ENCODE results near the gene LSG1.

Gene LSG1

DNA sequence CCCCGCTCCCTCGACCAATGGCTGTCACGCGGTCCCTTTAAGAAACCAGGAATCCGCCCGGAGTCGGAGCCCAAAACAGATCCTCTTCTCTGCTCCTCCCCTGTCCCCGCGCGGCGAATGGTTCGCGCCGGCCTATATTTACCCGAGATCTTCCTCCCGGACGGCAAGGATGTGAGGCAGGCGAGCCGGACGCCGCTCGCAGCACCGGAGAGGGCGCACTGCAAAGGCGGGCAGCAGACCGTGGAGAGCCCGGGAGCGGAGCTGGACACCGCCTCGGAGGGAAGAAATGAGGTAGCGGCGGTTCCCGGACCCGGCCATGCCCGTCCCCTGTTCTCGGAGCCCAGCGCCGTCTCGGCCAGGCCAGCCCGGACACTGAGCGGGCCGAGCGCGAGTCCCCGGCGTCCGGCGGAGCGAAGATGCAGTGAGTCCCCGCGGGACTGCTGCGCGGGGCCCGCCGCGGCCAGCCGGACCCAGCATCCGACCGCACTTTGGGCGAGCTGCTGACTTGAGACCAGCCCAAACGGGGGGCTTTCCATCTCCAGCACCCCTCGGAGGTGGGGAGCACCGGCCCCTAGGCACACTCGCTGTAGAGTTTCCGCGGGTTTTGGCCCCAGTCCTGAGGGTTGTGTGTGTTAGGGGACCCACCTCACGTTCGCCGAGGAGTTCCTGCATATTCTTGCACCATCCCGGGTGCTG, 13.9 kb upstream of the LSG1 start, which contains the start of gene FAM43A:
TSS of gene FAM43A (plus strand) at position 166 of the 696 bp plus-strand sequence. CDS start 944 bp downstream, outside the sequence.
- TF ChIP-seq, protein P1, sequence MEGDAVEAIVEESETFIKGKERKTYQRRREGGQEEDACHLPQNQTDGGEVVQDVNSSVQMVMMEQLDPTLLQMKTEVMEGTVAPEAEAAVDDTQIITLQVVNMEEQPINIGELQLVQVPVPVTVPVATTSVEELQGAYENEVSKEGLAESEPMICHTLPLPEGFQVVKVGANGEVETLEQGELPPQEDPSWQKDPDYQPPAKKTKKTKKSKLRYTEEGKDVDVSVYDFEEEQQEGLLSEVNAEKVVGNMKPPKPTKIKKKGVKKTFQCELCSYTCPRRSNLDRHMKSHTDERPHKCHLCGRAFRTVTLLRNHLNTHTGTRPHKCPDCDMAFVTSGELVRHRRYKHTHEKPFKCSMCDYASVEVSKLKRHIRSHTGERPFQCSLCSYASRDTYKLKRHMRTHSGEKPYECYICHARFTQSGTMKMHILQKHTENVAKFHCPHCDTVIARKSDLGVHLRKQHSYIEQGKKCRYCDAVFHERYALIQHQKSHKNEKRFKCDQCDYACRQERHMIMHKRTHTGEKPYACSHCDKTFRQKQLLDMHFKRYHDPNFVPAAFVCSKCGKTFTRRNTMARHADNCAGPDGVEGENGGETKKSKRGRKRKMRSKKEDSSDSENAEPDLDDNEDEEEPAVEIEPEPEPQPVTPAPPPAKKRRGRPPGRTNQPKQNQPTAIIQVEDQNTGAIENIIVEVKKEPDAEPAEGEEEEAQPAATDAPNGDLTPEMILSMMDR (IDR thresholded peaks at IDR 0.05), result no peak

DNA sequence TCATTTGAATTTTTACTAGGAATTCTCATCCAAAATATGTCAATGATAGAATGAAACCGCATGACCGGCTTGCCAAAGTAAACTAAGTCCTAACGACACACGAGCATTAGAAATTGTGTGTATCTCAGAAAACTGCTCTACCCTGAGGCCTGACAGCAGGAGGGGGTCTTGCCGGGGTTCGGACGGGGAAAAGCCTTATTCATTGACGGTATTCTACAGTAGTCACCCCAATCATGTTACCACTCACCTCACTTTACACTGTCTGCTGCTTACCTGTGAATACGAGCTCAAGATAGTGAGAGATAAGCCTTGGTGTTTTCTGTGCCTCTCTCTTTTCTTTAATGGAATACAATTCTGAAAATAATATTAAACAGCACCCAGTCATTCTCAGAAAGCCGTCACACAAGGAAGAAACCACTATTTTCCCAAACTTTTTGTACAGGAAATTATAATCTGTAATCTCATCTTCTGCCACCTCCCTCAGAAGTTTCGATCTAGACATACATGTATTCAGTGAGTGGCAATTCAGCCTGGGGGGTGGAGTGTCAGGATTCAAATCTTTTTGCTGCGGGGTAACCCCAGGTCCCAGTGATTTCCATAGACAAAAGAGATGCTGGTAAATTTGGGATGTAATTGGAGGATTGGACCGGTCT, 13.2 kb upstream of the LSG1 start:
- TF ChIP-seq, protein P1 (IDR thresholded peaks at IDR 0.05), result no peak

DNA sequence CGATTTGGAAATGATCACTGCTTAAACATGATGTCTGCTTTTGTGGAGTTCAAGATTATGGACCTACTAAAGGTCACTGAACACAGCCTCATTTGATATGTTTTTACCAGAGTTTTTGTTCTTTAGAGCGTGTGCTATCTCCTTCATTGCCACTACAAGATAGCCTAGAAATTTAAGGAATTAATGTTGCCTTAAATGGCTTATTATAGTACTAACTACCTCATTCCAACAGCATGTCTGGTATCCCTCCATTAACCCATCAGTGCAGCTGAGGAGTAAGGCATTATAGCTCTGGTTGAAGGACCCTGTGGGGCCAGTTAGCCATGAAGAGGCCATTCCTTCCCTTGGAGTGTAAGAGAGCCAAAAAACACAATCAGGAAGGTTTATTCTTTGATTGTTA, 11.4 kb upstream of the LSG1 start:
- TF ChIP-seq, protein P1 (IDR thresholded peaks at IDR 0.05), result no peak

DNA sequence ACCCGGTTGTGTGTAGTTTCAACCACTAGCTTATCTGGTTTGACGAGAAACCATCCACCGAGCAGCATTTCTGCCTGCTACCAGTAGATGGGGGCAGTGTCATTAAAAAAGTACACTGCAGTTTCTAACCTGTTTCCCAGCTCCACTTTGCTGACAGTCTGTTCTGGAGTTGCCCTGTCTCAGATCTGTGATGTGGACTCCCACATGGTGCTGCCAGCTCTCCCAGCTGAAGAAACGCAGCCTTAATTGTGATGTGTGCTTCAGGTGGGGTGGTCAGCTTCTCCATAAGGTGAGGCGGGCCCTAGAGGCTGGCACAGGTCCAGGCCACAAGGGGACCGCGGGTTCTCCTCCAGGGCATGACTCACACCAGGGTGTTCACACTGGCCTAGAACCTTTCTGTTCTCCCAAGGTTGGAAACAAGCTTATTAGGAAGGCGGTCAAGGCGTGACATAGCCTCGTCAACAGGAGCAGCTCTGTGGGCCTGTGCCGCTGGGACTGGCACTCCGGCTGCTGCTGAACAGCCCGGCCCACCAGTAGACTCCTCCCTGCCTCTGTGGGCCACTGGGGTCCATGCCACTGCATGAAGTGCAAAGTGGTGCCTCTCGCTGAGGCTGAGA, 10.8 kb upstream of the LSG1 start:
- TF ChIP-seq, protein P1 (IDR thresholded peaks at IDR 0.05), result peak; percentile 92

DNA sequence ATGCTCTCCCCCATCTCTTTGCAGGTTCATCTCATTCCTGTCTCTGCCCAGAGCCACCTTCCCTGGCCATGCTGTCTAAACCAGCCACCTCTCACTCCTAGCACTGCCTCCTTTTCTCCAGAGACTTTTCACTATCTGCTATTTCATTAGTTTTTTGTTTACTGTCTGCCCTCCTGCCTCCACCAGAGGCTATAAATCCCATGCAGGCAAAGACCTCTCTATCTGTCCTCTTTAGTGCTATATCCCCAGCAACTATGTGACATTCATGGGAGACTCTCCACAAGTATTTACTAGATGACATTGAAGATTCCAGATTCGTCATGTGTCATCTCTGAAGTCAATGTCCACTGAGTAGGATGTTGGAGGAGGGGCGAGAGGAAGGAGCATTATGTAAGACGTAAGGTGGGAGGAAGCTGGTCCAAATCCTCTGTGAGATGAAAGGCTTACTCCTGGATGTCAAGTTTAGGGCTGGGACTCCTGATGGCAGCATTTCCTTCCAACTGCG, 10.2 kb upstream of the LSG1 start:
- TF ChIP-seq, protein P1 (IDR thresholded peaks at IDR 0.05), result no peak

DNA sequence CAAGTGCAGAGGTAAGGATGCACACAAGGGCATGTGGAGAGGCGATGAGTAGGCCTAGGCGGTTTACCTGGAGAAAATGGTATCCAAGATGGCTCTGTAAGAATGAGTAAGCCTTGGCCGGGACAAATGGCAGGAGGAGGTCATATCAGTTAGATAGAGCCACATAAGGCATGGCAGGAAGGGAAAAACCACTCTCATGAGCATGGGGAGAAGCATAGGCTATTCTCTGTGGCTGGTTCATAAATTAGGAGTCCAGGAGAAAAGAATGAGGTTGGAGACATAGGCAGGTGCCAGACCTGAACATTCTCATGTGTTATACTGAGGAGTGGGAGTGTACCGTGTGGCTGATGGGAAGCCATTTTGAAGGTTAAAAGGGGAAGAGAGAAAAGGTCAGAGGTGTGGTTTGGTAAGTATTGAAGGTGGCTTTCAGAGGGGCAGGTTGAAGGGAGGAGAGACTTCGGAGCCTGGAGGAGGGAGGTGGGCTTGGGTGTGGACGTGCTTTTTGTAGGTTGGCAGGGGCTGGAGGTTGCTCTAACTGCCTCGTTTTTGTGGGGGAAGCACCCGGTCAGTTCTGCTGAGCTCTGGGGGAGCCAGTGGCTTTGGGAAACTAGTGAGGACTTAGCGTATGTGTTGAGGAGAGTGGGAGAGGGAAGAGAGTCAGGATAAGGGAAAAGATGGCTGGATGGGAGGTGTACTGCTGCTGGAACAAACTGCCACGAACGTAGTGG, 9.1 kb upstream of the LSG1 start:
- TF ChIP-seq, protein P1 (IDR thresholded peaks at IDR 0.05), result no peak

DNA sequence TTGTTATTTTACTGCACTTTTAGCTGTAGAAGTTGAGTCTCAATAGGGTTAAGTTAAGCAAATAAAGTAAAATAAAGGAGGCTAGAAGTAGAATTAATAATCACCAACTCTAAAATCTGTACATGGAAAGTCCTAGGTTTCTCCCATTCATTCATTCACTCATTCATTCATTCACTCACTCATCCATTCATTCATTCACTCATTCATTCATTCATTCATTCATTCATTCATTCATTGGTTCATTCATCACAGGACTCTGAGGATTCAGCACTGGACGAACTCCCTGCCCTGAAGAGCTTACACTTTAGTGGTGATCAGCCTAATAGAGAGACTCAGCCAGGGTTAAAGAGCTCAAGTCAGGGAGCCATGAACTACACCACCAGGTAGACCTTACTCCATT, 4.5 kb upstream of the LSG1 start:
- TF ChIP-seq, protein P1 (IDR thresholded peaks at IDR 0.05), result no peak
